GM19372 (cell line): ENCODE results near the gene LIN28B.
A peak's percentile ranks its signal among the peaks of the same experiment; 100 is the strongest.
"Not testable (repeated sequence)": the region's sequence is repeated elsewhere in the genome, so short reads cannot be mapped to it uniquely, and the experiment has no call there.

Experiments
- ATAC-seq: cut with Tn5 transposase; IDR thresholded peaks from one replicate; pipeline ENCODE4 v1.9.1; 2021; ENCODE audit warnings: mild to moderate bottlenecking, low read depth, moderate library complexity; ENCODE audit not compliant: unreplicated experiment

Gene LIN28B

GRCh38 chr6:105058316-105058715 lies 101.4 kb downstream of the LIN28B start:
- no peak for ATAC-seq

GRCh38 chr6:105058846-105059245 lies 101.9 kb downstream of the LIN28B start:
- no peak for ATAC-seq

GRCh38 chr6:105066233-105066632 lies 109.3 kb downstream of the LIN28B start:
- no peak for ATAC-seq

DNA sequence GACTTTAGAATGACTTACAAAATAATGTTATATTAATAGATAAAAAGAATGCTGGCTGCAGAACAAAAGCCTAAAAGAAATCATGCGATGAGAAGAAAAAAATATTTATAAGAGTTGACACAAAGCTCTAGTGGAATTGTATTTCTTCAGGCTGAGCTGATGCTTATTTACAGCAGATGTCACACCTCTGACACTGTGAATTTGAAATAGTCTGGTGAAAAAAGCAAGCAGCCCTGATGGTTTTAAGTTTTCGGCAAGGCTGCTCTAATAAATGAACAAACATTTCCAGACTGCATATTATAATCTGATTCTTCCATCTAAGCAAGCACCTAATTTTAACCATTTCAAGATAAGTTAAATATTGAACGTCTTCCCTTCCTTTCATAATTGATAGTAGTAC lies 109.9 kb downstream of the LIN28B start:
- no peak for ATAC-seq

DNA sequence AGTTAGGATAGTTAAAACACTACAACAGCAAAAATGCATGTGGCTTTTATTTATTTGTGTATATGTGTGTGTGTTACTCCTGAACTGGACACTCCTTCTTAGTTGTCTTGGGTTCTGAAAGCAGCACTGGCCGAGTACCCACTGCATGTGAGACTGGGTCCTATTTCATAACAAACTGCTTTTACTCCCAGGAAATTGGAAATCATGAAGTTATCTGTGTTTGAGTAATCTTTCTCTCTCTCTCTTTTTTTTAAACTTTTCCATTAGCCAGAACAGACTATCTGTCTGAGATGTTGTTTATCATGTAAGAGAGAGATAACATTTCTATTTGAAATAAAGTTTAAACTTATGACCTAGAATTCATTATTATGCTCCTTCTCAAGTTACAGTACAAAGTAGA lies 110.4 kb downstream of the LIN28B start:
- ATAC-seq, result no peak

DNA sequence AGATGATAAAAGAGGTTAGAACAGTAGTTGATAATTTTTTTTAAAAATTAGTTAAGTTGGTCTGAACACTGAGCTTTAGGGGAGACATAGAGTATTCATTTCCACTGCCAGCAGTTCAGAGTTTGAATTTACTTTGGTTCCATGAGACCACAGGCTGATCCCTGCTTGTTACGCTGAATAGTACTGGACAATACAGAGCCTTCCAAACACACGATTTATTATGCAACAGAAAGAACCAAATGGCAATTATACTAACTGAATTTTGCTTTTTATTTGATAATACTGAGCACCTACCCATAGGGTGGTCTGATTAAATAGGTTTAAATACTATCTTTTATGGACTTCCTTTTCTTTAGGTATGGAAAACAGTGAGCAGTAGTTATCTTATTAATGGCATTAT lies 111.5 kb downstream of the LIN28B start:
- ATAC-seq, result no peak

DNA sequence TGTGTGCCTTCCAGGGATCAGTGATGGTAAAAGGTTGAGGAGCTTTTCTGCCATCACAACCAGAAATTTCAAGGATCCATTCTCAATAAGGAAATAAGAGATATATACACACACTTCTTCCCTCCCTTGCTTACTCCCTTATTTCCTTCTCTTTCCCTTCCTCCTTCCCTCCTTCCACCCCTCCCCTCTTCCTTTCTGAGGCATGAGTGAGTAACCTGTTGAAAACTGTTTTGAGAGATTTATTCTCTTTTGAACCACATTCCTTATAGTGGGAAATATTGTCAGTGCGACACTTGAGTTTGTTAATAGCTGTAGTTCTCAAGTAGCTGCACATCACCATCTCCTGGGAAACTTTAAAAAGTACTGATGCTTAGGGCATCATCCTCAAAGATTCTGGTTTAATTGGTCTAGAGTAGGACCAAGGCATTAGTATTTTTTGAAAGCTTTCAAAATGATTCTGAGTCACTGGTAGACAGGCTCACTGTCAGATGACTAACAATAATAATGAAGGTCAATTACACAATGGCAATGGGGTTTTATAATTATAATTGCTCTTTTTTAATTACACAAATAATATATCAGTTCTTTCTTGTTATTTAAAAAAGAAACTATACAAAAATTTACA lies 113.0 kb downstream of the LIN28B start:
- no peak for ATAC-seq

- ATAC-seq, result no peak
Observed at GRCh38 chr6:105072798-105073199, 115.9 kb downstream of the LIN28B start.

DNA sequence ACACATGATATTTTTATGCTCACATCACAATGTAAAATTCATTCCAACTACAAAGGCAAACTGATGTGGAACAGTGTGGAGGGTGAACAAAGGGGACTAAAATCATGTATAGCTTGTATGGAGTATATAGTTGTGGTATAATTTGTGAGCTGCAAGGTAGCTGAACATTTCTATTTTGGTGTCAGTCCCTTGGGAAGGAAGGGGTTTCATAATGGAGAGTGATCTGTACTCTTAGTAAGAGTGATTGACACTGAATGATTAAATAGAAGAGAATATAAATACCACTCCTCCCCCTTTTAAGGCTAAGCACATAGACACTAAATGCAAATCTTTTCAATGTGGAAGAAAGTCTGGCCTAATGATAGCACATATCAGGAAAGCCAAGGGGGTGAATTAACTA lies 118.3 kb downstream of the LIN28B start:
- ATAC-seq, result no peak

GRCh38 chr6:105076418-105076817 lies 119.5 kb downstream of the LIN28B start:
- ATAC-seq, result not testable (repeated sequence)

DNA sequence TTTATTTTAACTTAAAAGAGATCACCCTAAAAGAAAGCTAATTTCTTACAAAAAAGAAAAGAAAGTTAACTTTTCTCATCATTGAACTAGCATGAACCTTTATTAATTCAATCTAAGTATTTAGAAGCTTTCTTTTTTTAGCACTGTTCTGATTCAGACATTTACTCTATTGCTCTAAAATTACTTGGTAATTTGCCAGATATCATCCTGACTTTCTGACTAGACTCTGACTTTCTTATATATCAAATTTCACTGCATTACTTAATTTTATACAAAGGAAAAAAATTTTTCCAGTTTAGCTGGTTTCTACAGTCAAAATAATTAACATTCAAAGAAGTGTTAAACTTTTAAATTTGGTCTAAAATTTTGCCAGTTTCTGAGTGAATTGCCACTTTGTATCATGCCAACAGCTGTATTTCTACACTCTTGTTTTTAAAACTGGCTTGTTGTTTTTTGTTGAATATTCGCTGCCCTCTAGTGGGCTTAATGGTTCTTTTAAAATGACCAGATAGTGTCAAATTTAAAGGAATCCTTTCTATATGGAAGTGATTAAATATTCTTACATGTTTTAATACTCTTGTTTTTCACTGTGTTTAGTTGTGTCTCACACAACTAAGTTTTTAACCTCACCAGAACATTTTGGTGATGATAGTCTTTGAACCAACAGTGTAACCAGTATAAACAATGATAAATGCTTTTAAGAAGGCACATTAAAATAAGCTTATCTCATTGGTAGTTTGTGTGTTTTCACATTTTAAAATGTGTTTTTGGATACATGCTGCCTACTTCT lies 120.9 kb downstream of the LIN28B start:
- ATAC-seq, result no peak

- no peak for ATAC-seq
Observed at GRCh38 chr6:105078386-105078708, 121.4 kb downstream of the LIN28B start.

DNA sequence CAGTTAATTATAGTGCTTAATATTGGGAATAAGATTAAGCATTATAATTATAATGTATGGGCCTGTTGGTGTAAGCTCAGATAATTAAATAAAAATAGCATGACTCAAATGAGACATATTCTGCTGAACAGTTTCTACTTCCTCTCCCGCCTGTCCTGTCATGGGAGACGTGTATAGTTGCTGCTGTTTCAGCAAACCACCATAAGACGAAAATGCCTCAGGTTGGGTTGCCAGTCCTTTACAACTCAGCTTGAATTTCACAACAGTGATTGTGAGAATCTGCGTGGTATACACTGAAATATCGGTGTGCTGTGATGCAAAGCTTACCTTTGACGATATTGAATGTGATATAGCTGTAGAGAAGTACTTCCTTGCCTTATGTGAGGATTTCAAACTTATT lies 123.4 kb downstream of the LIN28B start:
- ATAC-seq, result no peak

GRCh38 chr6:105081662-105082061 lies 124.8 kb downstream of the LIN28B start:
- not testable (repeated sequence) for ATAC-seq

DNA sequence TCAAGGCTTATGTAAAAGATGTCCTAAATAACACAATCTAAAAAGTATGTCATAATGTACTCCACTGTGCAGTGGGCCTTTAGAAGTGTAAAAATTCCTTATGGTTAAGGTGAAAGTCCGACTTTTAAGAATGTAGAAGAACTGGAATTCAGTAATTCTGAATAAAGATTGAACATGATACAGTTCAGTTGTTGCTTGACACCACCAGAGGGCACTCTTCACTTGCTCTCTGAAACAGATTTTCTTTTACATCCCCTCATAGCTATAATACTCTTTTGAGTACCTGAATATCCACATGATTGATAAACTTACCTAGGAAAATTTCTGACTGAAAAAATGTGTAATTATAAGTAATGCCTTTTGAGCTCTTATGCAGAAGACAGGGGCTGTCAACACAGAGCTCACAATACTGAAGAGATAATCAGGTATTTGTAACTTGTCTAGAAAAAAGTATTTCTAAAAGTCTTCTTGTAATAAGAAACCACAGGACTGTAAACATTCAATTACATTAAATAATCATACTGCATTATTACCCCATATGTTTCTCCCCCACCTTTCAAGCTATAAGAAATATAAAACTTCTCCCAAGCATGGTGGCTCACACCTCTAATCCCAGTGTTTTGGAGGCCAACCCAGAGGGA lies 130.8 kb downstream of the LIN28B start:
- ATAC-seq, result peak; percentile 64

- ATAC-seq, result no peak
Observed at GRCh38 chr6:105091140-105091829, 134.4 kb downstream of the LIN28B start.

DNA sequence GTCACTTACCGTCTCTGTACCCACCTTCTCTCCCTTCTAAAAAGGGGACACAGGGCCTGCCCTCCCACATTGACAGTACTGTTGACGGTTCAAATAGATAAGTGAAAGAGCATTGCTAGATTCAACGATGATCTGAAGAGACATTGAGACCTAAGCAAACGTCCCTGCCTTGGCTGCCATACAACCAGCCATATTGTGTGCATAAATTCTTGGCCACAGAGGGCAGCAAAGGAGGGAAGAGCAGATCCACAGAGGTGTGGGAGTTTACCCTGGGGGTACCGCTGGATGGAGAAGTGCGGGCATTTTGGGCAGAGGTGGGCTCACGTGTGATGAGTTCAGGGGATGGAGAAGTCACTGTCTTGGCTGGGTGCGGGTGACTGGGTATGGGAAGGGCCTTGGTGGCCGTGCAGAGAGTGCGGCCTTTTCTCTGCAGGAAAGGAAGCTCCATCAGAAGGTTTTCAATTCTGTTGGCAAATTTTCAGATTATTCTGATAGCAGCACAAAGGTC lies 137.3 kb downstream of the LIN28B start:
- no peak for ATAC-seq

DNA sequence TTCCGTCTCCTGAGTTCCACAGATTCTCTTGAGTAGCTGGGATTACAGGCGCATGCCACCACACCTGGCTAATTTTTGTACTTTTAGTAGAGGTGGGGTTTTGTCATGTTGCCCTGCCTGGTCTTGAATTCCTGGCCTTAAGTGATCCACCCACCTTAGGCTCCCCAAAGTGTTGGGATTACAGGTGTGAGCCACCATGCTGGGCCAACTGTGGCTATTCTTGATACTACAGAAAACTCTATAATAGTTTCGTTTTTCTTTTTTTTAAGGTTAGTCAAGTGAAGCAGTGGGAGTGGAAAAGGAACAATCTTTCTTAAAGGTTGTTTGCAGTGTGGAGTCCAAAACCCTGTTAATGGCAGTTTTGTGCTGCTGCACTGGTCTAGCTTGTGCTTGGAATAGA lies 138.2 kb downstream of the LIN28B start:
- ATAC-seq, result no peak

- ATAC-seq, result no peak
Observed at GRCh38 chr6:105097288-105097687, 140.4 kb downstream of the LIN28B start.

DNA sequence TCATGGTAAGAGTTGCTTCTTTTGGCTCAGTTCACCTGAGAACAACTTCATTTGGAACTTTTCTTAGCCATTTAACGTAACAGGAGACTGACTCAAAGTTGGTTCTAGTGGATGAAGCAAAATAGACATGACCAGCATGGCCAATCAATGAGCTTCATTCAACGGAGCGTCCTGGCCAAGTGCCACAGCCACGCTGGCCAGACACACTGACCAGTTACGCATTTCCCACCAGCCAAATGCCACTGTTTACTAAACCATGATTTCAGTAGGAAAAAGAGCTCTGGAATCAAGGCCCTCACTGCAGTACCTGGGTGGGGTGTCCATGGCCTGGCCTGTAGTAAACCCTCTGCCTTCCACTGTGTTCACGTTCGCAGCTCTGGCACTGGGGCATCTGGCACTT lies 142.5 kb downstream of the LIN28B start:
- ATAC-seq, result no peak

DNA sequence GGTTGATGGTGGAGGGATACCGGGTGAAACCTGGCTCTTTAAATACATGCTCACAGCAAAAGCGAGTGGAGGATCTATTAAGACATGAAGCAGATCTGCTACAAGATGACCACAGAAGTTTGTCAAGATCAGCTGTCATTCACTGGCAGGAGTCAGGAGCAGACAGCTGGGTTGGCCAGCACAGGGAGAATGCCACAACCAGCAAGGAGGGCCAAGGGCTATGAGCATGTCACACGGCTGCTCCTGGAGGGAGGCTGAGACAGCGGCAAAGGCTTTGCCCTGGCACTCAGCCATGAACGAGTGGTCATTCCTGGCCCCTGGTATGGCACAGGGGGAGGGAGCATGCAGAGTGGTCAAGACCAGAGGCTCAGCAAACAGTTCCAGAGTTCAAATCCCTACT lies 145.3 kb downstream of the LIN28B start:
- no peak for ATAC-seq
